IgD-negative memory B cell (primary cell): ENCODE measurements around the gene PCDH9. TPM values are rescaled to one million over a fixed set of nuclear protein-coding genes. Genes with fewer than 3 reads are reported as not detected.

Source experiments
- H3K27ac Mint-ChIP-seq, 3 donors: one replicate each; pipeline ENCODE4 v1.8.0; 2020 to 2022; ENCODE audit warnings: mild to moderate bottlenecking in 3 of 3, mixed read lengths in 3 of 3, moderate library complexity in 1 of 3
- H3K27me3 Mint-ChIP-seq: one replicate; pipeline ENCODE4 v1.8.0; 2021; ENCODE audit warnings: mixed read lengths
- H3K36me3 Mint-ChIP-seq: one replicate; pipeline ENCODE4 v1.8.0; 2020; ENCODE audit warnings: mild to moderate bottlenecking, mixed read lengths
- H3K4me1 Mint-ChIP-seq, 3 donors: one replicate each; pipeline ENCODE4 v1.8.0; 2020 to 2022; ENCODE audit warnings: mixed read lengths in 3 of 3, mild to moderate bottlenecking in 1 of 3
- H3K4me3 Mint-ChIP-seq, 4 donors: one replicate each; pipeline ENCODE4 v1.8.0; 2020 to 2022; ENCODE audit warnings: mild to moderate bottlenecking in 4 of 4, mixed read lengths in 4 of 4, moderate library complexity in 3 of 4
- H3K9me3 Mint-ChIP-seq, 3 donors: one replicate each; pipeline ENCODE4 v1.8.0; 2020 to 2021; ENCODE audit warnings: mixed read lengths in 3 of 3, mild to moderate bottlenecking in 1 of 3
- polyA plus RNA-seq: library from polyadenylated mRNA; unstranded; fragments of 300-500 nt; fragmentation: Illumina TruSeq; gene quantifications from one replicate; pipeline ENCODE4 v1.2.3, GENCODE V29; 2021

The PCDH9 gene
- polyA plus RNA-seq, 1 donor from 2014 or later, result 2.3 TPM

DNA sequence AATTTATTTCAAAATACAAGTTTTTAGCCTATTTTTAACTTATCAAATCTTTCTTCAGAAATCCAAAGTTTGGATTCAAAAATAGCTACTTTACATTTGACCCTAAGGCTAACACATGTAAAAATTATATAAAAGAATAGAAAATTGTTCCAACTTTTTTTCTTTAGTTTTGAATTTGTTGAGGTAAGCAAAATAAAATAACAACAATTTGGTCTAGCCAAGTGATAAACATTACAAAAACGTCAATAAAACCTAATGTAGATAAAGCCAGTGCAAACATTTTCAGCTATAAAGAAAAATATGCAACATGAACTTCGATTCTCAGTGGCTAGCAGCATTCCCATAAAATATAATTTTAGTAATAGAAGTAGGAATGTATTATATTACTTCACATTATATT, 400.3 kb downstream of the PCDH9 start:
- Mint-ChIP-seq H3K36me3 (no peaks in the 10 kb centered on the region), H3K27ac (no peak overlapping the region), H3K4me1 (peaks cover 6 to 10% (median 6%) of the 10 kb centered on the region in 3 donors)

DNA sequence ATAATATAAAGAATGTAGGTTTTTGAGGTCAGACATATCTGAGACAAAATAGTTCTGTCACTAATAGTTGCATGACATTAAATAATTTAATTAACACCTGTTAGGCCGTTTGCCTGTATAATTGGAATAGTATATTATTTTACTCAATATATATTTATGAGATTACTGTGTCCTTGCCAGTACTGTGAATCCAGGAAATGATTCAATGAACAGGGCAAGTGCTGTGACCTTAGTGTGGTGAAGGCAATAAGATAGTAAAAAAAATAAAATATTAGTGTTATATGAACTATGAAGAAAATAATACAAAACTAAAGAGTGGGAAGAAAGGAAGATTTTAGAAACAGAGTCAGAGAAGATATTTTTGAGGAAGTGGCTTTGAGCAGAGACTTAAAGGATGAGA, 403.7 kb downstream of the PCDH9 start:
- Mint-ChIP-seq H3K36me3 (no peaks in the 10 kb centered on the region), H3K4me3 (no peak overlapping the region), H3K4me1 (peaks cover 2 to 6% (median 4%) of the 10 kb centered on the region in 3 donors), H3K9me3 (no peaks in the 10 kb centered on the region), H3K27me3 (no peaks in the 10 kb centered on the region), H3K27ac (no peak overlapping the region)

More for the DNA sequence above, 400.3 kb downstream of the PCDH9 start:
- Mint-ChIP-seq H3K27me3 (no peaks in the 10 kb centered on the region), H3K9me3 (no peaks in the 10 kb centered on the region), H3K4me3 (no peak overlapping the region)

DNA sequence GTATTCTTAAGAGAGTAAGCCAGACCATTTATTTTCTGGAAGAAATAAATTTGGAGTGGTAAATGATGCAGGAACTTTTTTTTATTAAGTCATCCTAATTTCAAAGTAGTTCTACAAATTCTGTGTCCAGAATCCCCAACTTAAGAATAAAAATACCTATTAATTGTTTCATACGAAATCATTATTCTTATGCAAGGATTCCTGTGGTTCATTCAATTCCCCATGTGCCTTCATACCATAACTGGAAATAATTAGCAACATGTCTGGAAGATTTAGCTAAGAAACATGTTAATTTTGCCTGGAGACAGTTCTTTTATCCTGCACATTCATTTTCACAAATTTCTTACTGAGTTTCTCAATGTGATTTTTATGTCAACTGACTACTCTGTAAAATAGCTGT, 408.6 kb downstream of the PCDH9 start:
- Mint-ChIP-seq H3K4me3 (no peak overlapping the region), H3K4me1 (peaks cover 0 to 1% (median 0%) of the 10 kb centered on the region in 3 donors), H3K27ac (no peak overlapping the region), H3K27me3 (no peaks in the 10 kb centered on the region), H3K9me3 (peaks cover 0 to 3% (median 0%) of the 10 kb centered on the region in 3 donors), H3K36me3 (no peaks in the 10 kb centered on the region)

DNA sequence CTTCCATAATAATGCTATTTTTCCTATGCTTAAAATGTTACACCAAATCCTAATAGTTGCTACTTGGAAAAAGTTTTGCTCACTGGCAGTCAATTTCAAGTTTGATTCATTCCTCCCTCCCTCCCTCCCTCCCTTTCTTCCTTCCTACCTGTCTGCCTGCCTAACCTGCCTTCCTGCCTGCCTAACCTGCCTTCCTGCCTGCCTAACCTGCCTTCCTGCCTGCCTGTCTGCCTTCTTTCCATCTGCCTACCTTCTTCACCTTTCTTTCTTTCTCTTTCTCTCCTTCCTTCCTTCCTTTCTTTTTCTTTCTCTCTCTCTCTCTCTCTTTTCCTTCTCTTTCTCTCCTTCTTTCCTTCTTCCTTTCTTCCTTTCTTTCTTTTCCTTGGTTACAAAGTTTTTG, 418.7 kb downstream of the PCDH9 start:
- Mint-ChIP-seq H3K9me3 (peaks cover 0 to 2% (median 1%) of the 10 kb centered on the region in 3 donors), H3K4me3 (no peak overlapping the region), H3K27me3 (no peaks in the 10 kb centered on the region)

DNA sequence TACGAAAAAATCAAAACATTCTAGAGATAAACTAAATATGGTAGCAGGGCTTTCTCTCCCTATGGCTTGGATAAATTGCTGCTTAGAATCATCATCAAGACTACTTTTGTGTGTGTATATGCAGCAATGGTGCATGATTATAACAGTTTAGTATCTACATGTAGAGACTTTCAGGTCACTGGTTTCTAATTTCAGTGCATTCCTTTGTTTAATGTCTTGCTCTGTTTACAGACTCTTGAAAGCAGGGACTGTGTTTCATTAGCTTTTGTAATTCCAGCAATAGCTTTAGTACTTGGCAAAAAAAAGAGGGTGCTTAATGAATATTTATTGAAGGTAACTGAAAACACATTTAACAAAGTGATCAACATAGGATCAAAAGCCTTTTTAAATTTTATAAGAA, 420.7 kb downstream of the PCDH9 start:
- Mint-ChIP-seq H3K27me3 (no peaks in the 10 kb centered on the region), H3K27ac (no peak overlapping the region), H3K36me3 (no peaks in the 10 kb centered on the region), H3K4me1 (no peaks in the 10 kb centered on the region), H3K4me3 (no peak overlapping the region), H3K9me3 (peaks cover 0 to 2% (median 1%) of the 10 kb centered on the region in 3 donors)

More for the DNA sequence above, 418.7 kb downstream of the PCDH9 start:
- H3K27ac Mint-ChIP-seq, result no peak overlapping the region
- H3K36me3 Mint-ChIP-seq, result no peaks in the 10 kb centered on the region
- no peaks in the 10 kb centered on the region for H3K4me1 Mint-ChIP-seq

DNA sequence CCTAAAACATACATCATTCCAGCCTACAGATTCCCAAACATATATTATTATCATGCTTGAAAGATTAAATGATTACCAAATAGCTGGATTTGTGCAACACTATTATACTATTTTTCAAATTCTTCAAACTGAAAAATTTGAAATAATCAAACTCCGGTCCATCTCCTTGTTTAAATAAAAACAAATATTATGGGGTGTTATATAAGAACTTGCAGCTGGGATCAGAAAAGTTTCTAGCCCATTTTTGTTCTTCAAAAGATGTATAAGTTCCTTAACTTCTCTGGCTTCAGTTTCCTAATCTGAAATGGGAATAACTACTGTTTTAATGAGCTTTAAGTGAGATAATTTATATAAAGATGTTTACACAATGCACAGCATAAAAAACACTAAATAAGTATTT, 422.9 kb downstream of the PCDH9 start:
- Mint-ChIP-seq H3K4me1 (no peaks in the 10 kb centered on the region), H3K27me3 (no peaks in the 10 kb centered on the region), H3K36me3 (no peaks in the 10 kb centered on the region), H3K9me3 (peaks cover 0 to 2% (median 1%) of the 10 kb centered on the region in 3 donors), H3K4me3 (no peak overlapping the region), H3K27ac (no peak overlapping the region)

DNA sequence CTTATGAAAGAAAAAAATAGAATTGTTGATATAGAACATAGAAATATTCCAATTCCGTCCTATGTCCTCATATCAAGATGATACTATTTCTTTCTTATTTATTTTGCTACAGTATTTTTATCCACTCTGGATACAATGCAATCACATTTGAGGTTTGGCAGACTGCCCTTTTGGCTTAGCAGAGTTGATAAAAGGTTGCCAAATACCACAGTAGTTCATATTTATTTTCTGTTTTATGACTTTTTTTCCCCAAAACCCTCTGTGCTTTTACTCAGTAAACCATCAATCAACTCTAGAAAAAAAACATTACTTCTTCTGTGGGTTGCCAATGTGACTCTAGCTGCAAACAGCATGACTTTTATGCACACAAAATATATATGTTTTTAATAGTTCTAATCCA, 424.5 kb downstream of the PCDH9 start:
- Mint-ChIP-seq H3K27me3 (no peaks in the 10 kb centered on the region), H3K36me3 (no peaks in the 10 kb centered on the region), H3K27ac (no peak overlapping the region), H3K4me1 (no peaks in the 10 kb centered on the region), H3K4me3 (no peak overlapping the region), H3K9me3 (peaks cover 0 to 1% (median 0%) of the 10 kb centered on the region in 3 donors)

DNA sequence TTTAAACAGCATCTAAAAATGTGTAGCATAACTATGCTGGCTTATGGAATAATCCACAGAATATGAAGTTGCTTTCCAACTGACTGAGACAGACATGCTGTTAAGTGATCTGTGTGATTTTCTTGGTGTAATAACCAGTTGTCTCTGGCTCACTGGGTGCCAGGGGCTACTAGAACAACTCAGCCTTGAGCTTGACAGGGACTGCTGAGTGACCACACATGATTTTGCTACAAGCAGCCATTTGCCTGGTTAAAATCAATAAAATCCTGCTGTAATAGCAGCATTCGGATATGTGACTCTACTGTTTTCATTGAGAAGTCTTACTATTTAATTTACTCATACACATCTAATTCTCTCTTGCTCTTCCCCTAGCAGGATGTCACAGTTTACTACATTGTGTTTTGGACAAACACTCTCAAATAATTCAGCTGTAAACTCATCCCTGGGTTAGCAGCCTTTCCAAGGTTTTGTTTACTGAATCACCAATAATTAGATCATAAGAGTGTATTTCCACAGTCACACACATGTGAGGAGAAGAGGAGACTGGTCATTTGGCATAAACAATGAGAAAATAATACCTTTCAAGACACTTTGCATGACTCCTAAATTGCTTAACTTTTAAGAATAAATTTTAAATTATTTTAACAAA, 426.2 kb downstream of the PCDH9 start:
- Mint-ChIP-seq H3K4me3 (no peak overlapping the region), H3K27ac (no peak overlapping the region), H3K36me3 (no peaks in the 10 kb centered on the region), H3K27me3 (no peaks in the 10 kb centered on the region), H3K9me3 (peaks cover 0 to 1% (median 0%) of the 10 kb centered on the region in 3 donors), H3K4me1 (no peaks in the 10 kb centered on the region)

DNA sequence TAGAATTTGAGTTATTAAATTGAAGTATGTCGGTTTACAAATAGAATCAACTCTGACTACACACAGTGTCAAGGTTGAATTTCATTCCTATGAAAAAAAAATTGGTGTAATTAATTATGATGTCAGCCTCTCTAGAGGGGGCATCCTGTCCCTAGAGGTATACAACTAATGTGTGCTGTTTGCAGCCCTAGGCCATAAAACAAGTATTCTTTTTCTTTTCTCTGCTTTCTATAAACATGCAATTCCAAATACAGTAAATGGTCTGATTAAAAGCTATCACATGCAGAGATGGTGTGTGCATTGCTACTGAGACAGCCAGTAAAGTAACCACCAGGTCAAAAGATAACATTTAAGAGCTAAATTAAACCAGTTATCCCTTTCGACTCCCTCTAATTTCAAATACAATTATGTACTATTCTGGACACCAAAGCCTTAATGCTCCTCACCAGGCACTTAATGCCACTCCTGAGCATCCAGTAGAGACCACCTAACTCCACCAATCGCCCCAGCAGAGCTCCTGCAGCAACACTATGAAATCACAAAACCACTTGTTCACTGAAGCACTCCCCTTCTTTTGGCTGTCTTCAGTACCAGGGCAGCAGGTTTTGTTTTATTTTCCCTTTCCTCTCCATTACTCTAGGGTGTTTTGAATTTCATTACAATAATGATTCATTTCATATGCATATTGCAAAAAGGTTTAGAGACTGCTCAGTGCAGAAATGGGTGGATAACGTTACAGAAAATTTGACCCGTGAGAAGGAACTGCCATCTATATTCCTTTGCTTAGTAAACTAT, 426.9 kb downstream of the PCDH9 start:
- Mint-ChIP-seq H3K4me3 (no peak overlapping the region), H3K27ac (no peak overlapping the region), H3K4me1 (no peaks in the 10 kb centered on the region), H3K36me3 (no peaks in the 10 kb centered on the region), H3K9me3 (no peaks in the 10 kb centered on the region), H3K27me3 (no peaks in the 10 kb centered on the region)

DNA sequence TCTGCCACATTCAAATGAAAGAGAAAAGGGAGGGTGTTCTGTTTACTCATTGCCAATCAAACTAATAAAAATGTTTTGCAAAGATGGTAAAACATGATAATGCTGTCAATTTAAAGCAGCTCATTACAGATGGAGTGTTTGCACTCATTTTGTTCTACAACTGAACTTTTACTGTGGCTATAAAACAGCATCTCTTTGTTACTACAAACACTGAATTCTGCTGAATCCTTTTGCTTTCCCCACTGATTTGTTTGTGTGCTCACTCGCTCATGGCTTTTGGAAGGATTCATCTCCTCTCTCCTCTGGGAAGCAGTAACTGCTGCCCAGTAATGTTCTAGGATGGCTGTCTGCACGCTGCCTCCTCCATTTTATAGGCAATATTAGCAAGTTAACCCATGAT, 434.5 kb downstream of the PCDH9 start:
- H3K4me3 Mint-ChIP-seq, result no peak overlapping the region
- H3K27me3 Mint-ChIP-seq, result no peaks in the 10 kb centered on the region
- no peaks in the 10 kb centered on the region for H3K36me3 Mint-ChIP-seq
- no peaks in the 10 kb centered on the region for H3K9me3 Mint-ChIP-seq
- no peak overlapping the region for H3K27ac Mint-ChIP-seq
- peaks cover 0 to 3% (median 0%) of the 10 kb centered on the region in 3 donors for H3K4me1 Mint-ChIP-seq

DNA sequence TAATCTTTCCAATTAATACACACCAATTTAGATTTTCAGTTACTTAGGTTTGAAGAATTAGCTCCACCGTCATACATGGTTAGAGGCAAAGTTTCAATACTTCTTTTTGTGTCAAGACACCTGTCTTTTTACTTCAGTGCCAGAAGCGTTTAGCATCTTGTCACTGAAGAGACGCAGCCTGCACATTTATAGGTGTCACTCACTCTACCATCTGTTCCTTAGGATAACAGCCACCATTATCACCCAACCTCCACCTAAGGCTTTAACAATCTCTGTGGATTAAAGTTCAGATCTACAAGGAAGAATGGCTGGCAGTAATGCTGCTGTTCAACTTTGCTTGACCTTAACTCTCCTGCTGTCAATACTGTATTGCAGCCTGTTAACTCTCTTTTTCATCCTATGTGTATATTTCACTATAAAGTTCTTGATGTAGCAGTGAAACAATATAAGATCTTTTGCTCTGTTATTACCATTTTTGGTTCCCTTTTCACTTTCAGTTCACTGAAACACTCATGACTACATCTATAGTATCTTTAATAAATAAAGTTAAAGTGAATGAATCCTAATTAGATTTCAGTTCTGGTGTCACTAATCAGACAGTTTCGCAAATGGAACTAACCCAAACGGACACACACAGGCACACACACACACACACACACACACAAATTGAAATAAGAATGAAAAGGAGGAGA, 435.6 kb downstream of the PCDH9 start:
- Mint-ChIP-seq H3K36me3 (no peaks in the 10 kb centered on the region), H3K4me1 (peaks cover 0 to 3% (median 0%) of the 10 kb centered on the region in 3 donors), H3K9me3 (no peaks in the 10 kb centered on the region), H3K4me3 (no peak overlapping the region), H3K27me3 (no peaks in the 10 kb centered on the region), H3K27ac (peak overlapping the region in 1 of 3 donors; percentile 89)

DNA sequence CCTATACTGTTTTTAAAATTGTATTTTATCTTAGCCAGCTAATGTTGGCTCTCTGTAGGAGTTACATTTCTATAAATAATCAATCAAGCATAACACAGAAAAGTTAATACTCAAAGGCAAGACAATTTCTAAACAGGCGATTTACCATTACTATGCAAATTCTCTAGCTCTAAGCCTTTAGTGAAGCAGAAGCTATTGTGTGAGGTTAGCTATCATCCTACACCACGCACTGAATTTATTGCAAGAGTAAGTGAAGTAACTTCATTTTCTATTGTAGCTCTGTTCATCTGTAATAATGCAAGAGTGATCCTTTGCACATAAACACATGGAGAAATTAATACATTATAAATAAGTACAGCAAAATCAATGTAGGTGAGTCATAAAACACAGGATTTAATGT, 439.3 kb downstream of the PCDH9 start:
- Mint-ChIP-seq H3K9me3 (peaks cover 0 to 3% (median 0%) of the 10 kb centered on the region in 3 donors), H3K36me3 (no peaks in the 10 kb centered on the region), H3K27me3 (no peaks in the 10 kb centered on the region), H3K4me1 (peaks cover 0 to 3% (median 0%) of the 10 kb centered on the region in 3 donors), H3K4me3 (no peak overlapping the region), H3K27ac (no peak overlapping the region)

DNA sequence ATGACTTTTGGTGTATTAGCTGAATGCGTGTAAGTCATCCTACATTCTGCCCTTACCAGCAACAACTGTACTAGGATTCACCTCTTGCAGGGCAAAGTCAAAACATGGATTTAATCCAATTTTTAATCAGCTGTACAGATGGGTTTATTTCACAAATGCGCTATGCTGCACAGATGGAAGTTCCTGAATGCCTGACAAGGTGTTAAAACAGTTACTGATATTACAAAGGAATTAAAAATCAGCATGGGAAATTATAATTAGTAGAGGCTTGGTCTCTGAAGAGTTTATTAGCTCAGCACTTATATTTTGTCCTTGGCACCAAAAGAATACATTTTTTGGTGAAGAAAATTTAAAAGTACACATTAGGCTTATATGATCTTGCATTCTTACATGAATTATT, 448.9 kb downstream of the PCDH9 start:
- Mint-ChIP-seq H3K27ac (no peak overlapping the region), H3K36me3 (no peaks in the 10 kb centered on the region), H3K9me3 (peaks cover 0 to 6% (median 0%) of the 10 kb centered on the region in 3 donors), H3K4me1 (no peaks in the 10 kb centered on the region), H3K27me3 (no peaks in the 10 kb centered on the region), H3K4me3 (no peak overlapping the region)

DNA sequence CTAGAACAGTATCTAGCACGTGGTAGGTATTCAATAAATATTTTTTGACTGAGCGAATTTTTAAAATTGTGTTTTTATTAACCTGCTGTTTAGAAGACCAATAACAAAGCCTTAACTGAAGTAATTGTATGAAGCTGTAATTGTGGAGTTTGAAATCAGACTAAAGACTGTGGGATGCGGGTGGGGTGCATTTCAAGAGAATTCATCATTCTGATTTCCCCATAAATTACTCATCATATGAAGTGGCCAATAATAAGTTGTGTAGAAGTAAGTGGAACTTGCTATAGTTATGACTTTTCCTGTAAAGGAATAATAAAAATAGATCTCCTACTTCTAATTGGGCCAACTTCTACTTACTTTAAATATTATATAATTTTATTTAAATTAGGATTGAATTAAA, 449.3 kb downstream of the PCDH9 start:
- Mint-ChIP-seq H3K9me3 (peaks cover 0 to 3% (median 0%) of the 10 kb centered on the region in 3 donors), H3K27me3 (no peaks in the 10 kb centered on the region), H3K4me3 (no peak overlapping the region), H3K27ac (no peak overlapping the region), H3K4me1 (no peaks in the 10 kb centered on the region), H3K36me3 (no peaks in the 10 kb centered on the region)

DNA sequence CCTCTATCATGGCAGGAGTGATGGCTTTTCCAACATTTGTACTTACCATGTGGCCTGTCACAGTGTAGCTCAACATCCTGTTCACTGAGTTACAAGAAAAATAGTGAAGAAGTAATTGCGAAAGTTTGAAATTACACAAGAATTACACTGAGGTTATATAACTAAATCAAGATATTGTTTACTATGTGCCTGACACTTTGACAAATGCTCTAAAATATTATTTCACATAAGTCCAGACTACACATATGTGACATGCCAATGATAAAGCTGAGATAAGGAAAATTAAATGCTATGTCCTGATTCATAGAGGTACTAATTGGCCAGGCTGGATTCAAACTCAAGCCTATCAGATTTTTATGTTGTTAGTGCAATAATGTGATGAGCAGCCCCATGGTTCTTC, 451.7 kb downstream of the PCDH9 start:
- Mint-ChIP-seq H3K27me3 (no peaks in the 10 kb centered on the region), H3K9me3 (peaks cover 0 to 3% (median 0%) of the 10 kb centered on the region in 3 donors), H3K4me1 (no peaks in the 10 kb centered on the region), H3K27ac (no peak overlapping the region), H3K36me3 (no peaks in the 10 kb centered on the region), H3K4me3 (no peak overlapping the region)
